Uterus (tissue), 4 donors: ENCODE results near the gene UGT1A8. TPM values are rescaled to one million over a fixed set of nuclear protein-coding genes. Genes with fewer than 3 reads are reported as not detected.
"Not testable (repeated sequence)": the region's sequence is repeated elsewhere in the genome, so short reads cannot be mapped to it uniquely, and the experiment has no call there.

ENCODE experiments used
- DNase-seq, 2 donors: peaks; one replicate each; pipeline ENCODE4 v3.0.0-alpha.2; 2019 to 2020
- H3K27ac ChIP-seq, 2 donors: fragments of 200-600 bp; sonication (generic); 1 replicate in 1 of 2; 2 replicates in 1 of 2; pipeline ENCODE4 v1.5.1; 2016 to 2018
- H3K27me3 ChIP-seq, 2 donors: fragments of 200-600 bp; sonication (generic); one replicate each; pipeline ENCODE4 v1.5.1; 2018 to 2019; ENCODE audit warnings: control low read depth in 1 of 2
- H3K36me3 ChIP-seq, 2 donors: fragments of 200-600 bp; sonication (generic); one replicate each; pipeline ENCODE4 v1.5.1; 2019; ENCODE audit warnings: control low read depth in 1 of 2
- H3K4me1 ChIP-seq, 2 donors: fragments of 200-600 bp; sonication (generic); one replicate each; pipeline ENCODE4 v1.5.1; 2018 to 2019; ENCODE audit warnings: control low read depth in 1 of 2
- H3K4me3 ChIP-seq, 2 donors: fragments of 200-600 bp; sonication (generic); 1 replicate in 1 of 2; 2 replicates in 1 of 2; pipeline ENCODE4 v1.5.1; 2018 to 2019; ENCODE audit warnings: mild to moderate bottlenecking in 1 of 2
- H3K9me3 ChIP-seq, 2 donors: fragments of 200-600 bp; sonication (generic); one replicate each; pipeline ENCODE4 v1.5.1; 2019; ENCODE audit warnings: control low read depth in 1 of 2
- POLR2A ChIP-seq, 2 donors: fragments of 450-650 bp; IDR thresholded peaks; one replicate each; pipeline ENCODE4 v1.6.1; 2016; ENCODE audit warnings: antibody characterized with exemption in 2 of 2, mild to moderate bottlenecking in 1 of 2, moderate library complexity in 1 of 2
- intact Hi-C: fragments of 100-400 bp; cut with DNase I; formaldehyde crosslinking; loops from one replicate; pipeline ENCODE4 v1.15.1; 2023; ENCODE audit warnings: low total_unique reads
- total RNA-seq, 4 donors: library from RNA; depleted of rRNA in 3 of 4; stranded (reverse); fragments of >200 nt in 3 of 4; gene quantifications; one replicate each; pipeline versions ENCODE4 v1.1.0 to v1.2.4, GENCODE V29; 2014 to 2023
- TF ChIP-seq, protein P1 (sequence below), 4 experiments: fragments of 200-600 bp in 2 of 4; fragments of 450-650 bp in 2 of 4; sonication (generic) in 2 of 4; IDR thresholded peaks; one replicate each; pipeline ENCODE4 v1.5.1; 2016 to 2019; ENCODE audit warnings: antibody characterized with exemption in 4 of 4, mild to moderate bottlenecking in 2 of 4, moderate library complexity in 1 of 4
- donor health status: DM: yes; HTN: yes; CAD: no.

The UGT1A8 gene
- total RNA-seq, 4 donors from 2014 or later, result not detected

DNA sequence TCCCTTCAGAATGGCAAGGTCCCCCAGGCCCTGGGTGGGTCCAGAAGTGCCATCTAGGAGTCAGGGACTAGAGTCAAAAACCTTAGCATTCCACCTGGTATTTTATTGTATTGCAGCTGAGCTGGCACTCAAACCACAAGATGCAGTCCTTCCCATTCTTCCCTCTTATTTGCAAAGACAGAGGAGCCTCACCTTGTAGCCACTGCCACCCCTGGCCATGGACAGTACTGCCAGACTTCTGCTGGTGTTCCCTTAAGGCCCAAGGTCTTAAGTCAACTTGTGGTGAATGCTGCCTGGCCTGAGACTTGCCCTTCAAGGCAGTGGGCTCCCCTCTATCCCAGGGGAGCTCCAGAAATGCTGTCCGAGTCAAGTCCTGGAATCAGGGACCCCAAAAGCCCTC is 25.7 kb downstream of the UGT1A8 start:
- no peaks in the 10 kb centered on the region for H3K4me1 ChIP-seq
- H3K36me3 ChIP-seq, result no peaks in the 10 kb centered on the region
- no peaks in the 10 kb centered on the region for H3K27me3 ChIP-seq
- H3K9me3 ChIP-seq, result no peaks in the 10 kb centered on the region
- DNase-seq, result no peak
- H3K4me3 ChIP-seq, result no peak overlapping the region
- intact Hi-C loops, result no loop called here
- H3K27ac ChIP-seq, result no peak overlapping the region
- TF ChIP-seq, protein P1, sequence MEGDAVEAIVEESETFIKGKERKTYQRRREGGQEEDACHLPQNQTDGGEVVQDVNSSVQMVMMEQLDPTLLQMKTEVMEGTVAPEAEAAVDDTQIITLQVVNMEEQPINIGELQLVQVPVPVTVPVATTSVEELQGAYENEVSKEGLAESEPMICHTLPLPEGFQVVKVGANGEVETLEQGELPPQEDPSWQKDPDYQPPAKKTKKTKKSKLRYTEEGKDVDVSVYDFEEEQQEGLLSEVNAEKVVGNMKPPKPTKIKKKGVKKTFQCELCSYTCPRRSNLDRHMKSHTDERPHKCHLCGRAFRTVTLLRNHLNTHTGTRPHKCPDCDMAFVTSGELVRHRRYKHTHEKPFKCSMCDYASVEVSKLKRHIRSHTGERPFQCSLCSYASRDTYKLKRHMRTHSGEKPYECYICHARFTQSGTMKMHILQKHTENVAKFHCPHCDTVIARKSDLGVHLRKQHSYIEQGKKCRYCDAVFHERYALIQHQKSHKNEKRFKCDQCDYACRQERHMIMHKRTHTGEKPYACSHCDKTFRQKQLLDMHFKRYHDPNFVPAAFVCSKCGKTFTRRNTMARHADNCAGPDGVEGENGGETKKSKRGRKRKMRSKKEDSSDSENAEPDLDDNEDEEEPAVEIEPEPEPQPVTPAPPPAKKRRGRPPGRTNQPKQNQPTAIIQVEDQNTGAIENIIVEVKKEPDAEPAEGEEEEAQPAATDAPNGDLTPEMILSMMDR (IDR thresholded peaks at IDR 0.05), result no peak
- TF ChIP-seq POLR2A (IDR thresholded peaks at IDR 0.05), result no peak

DNA sequence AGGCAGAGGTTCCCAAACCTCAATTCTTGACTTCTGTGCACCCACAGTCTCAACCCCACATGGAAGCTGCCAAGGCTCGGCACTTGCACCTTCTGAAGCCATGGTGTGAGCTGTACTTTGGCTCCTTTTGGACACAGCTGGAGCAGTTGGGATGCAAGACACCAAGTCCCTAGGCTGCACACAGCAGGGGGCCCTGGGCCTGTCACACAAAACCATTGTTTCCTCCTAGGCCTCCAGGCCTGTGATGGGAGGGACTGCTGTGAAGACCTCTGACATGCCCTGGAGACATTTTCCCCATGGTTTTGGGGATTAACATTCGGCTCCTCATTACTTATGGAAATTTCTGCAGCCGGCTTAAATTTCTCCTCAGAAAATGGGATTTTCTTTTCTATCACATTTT is 28.6 kb downstream of the UGT1A8 start:
- DNase-seq, intact Hi-C loops, H3K4me1 ChIP-seq, H3K27ac ChIP-seq, H3K4me3 ChIP-seq, H3K27me3 ChIP-seq, H3K36me3 ChIP-seq, H3K9me3 ChIP-seq: not testable (repeated sequence)

DNA sequence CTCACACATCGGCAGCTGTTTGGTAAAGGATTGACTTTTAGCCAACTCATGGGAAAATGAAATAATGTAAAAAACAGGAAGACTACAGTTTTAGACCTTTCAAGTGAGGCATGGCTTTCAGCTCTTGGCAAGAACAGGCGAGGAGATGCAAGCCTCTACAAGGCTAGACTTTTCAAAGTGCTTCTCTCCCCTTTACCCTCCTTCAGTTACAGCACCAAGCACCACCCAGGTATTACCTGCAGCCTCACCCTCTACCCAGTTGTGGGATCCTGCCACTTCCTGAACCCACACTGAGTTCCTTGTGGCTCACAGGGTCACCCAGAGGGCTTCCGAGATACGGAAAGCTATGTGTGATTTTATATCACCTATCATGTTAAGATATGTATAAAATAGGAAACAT is 33.5 kb downstream of the UGT1A8 start:
- DNase-seq, result no peak
- intact Hi-C loops, result no loop called here
- Histone ChIP-seq H3K27ac (no peak overlapping the region), H3K4me3 (no peak overlapping the region), H3K27me3 (no peaks in the 10 kb centered on the region), H3K9me3 (no peaks in the 10 kb centered on the region), H3K4me1 (no peaks in the 10 kb centered on the region), H3K36me3 (no peaks in the 10 kb centered on the region)
- TF ChIP-seq POLR2A (IDR thresholded peaks at IDR 0.05), result no peak

DNA sequence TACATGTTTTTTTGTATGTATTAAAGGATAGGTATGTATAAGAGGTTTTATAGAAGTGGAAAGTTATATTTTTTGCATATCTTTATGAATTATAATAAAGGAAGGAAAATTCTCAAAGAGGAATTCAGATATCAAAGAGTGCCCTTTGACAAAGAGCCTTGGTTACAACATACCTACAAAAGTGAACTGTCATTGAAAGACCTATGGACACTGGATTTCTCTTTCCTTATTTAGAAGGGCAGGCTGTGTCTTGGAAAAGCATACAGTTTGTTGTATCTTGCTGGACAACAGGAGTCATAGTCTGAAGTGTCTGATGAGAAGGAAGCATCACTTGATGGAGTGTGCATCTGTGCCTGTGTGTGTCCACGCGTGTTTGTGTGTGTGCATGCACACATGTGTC is 34.0 kb downstream of the UGT1A8 start:
- Histone ChIP-seq H3K27me3 (no peaks in the 10 kb centered on the region), H3K9me3 (no peaks in the 10 kb centered on the region), H3K4me3 (no peak overlapping the region), H3K4me1 (no peaks in the 10 kb centered on the region), H3K36me3 (no peaks in the 10 kb centered on the region), H3K27ac (no peak overlapping the region)
- DNase-seq, result no peak
- no peak for TF ChIP-seq POLR2A (IDR thresholded peaks at IDR 0.05)
- TF ChIP-seq, protein P1 (IDR thresholded peaks at IDR 0.05), result no peak
- intact Hi-C loops, result no loop called here

DNA sequence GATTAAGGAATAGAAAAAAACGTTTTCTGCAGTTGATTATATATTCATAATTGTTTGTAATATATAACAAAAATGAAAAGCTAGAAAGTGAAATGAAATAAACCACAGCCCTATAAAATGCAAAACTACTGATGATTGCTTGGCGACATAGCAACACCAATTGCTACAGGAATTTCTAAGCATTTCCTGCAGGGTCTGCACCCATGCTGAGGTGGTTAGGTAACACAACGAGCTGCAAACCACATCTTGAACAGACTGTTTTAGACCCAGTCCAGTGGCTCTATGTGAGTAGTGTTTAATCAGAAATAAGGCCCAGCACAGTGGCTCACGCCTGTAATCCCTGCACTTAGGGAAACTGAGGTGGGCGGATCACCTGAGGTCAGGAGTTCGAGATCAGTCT is 37.1 kb downstream of the UGT1A8 start:
- no peak overlapping the region for H3K4me3 ChIP-seq
- no peak for DNase-seq
- H3K36me3 ChIP-seq, result no peaks in the 10 kb centered on the region
- H3K9me3 ChIP-seq, result no peaks in the 10 kb centered on the region
- no peaks in the 10 kb centered on the region for H3K4me1 ChIP-seq
- intact Hi-C loops, result no loop called here
- TF ChIP-seq, protein P1 (IDR thresholded peaks at IDR 0.05), result no peak
- TF ChIP-seq POLR2A (IDR thresholded peaks at IDR 0.05), result no peak
- no peak overlapping the region for H3K27ac ChIP-seq
- no peaks in the 10 kb centered on the region for H3K27me3 ChIP-seq

DNA sequence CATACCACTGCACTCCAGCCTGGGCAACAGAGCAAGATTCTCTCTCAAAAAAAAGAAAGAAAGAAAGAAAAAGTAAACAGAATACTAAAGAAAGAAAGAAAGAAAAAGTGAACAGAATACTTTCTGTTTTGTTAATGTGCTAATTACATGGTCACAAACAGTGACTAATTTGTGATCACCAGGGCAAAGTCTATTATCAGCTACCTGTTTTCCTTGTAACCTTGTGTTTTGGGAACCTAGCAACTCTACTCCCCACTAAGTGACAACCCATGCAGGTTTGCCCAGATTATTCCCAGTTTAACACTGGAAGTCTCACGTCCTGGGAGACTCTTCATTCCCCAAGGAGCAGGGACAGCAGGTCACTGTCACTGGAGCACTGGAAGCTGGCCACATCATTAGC is 37.6 kb downstream of the UGT1A8 start:
- Histone ChIP-seq H3K4me3 (no peak overlapping the region), H3K4me1 (no peaks in the 10 kb centered on the region), H3K27me3 (no peaks in the 10 kb centered on the region), H3K9me3 (no peaks in the 10 kb centered on the region), H3K27ac (no peak overlapping the region), H3K36me3 (no peaks in the 10 kb centered on the region)
- intact Hi-C loops, result no loop called here
- no peak for DNase-seq
- TF ChIP-seq POLR2A (IDR thresholded peaks at IDR 0.05), result no peak
- TF ChIP-seq, protein P1 (IDR thresholded peaks at IDR 0.05), result no peak

DNA sequence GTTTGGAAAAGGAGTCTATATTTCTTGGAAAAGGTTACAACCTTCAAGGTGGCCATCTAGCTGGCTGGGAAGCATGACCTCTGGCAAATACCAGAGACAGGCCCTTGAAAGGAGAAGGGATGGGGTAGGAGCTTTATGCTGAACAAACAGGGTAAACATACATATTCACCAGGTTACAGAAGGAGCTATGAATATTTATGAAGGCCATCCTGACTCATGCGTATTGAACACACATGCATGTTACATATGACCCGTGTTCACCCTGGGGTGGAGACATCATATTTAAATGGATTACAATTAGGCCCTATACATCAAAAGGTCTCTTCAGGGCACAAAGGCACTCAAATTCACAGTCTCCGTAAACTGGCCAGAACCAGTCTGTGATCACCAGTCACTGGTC is 38.5 kb downstream of the UGT1A8 start:
- H3K9me3 ChIP-seq, H3K4me1 ChIP-seq, DNase-seq, H3K36me3 ChIP-seq, H3K4me3 ChIP-seq, H3K27ac ChIP-seq, H3K27me3 ChIP-seq, intact Hi-C loops: not testable (repeated sequence)
